Measurements from ENCODE around the gene CMSS1.

The CMSS1 gene

GRCh38 chr3:99990179-99990578, 172.5 kb downstream of the CMSS1 start:
- DNase-seq (ENCODE audit: low read depth in 2 of 2) = no peak

GRCh38 chr3:99997293-99997692, 179.6 kb downstream of the CMSS1 start:
- no peak for DNase-seq (ENCODE audit: low read depth in 2 of 2)

GRCh38 chr3:99999536-99999935, 181.9 kb downstream of the CMSS1 start:
- no peak for DNase-seq (ENCODE audit: low read depth in 2 of 2)

- DNase-seq (ENCODE audit: low read depth in 2 of 2) = no peak
Observed at GRCh38 chr3:100001083-100001482, 183.4 kb downstream of the CMSS1 start.

- DNase-seq (ENCODE audit: low read depth in 2 of 2) = no peak
Observed at GRCh38 chr3:100001526-100002270, 184.0 kb downstream of the CMSS1 start.

- no peak for DNase-seq (ENCODE audit: low read depth in 2 of 2)
Observed at GRCh38 chr3:100002599-100003350, 185.1 kb downstream of the CMSS1 start.

GRCh38 chr3:100003609-100004503, 186.2 kb downstream of the CMSS1 start:
- no peak for DNase-seq (ENCODE audit: low read depth in 2 of 2)

- DNase-seq (ENCODE audit: low read depth in 2 of 2) = no peak
Observed at GRCh38 chr3:100004931-100005330, 187.3 kb downstream of the CMSS1 start.

- no peak for DNase-seq (ENCODE audit: low read depth in 2 of 2)
Observed at GRCh38 chr3:100005665-100006393, 188.2 kb downstream of the CMSS1 start.

GRCh38 chr3:100006570-100007271, 189.1 kb downstream of the CMSS1 start:
- DNase-seq (ENCODE audit: low read depth in 2 of 2) = no peak

- no peak for DNase-seq (ENCODE audit: low read depth in 2 of 2)
Observed at GRCh38 chr3:100007313-100007712, 189.7 kb downstream of the CMSS1 start.

- DNase-seq (ENCODE audit: low read depth in 2 of 2) = no peak
Observed at GRCh38 chr3:100008081-100008698, 190.5 kb downstream of the CMSS1 start.

- DNase-seq (ENCODE audit: low read depth in 2 of 2) = no peak
Observed at GRCh38 chr3:100009276-100010086, 191.8 kb downstream of the CMSS1 start.

GRCh38 chr3:100010087-100010417, 192.4 kb downstream of the CMSS1 start:
- no peak for DNase-seq (ENCODE audit: low read depth in 2 of 2)

- no peak for DNase-seq (ENCODE audit: low read depth in 2 of 2)
Observed at GRCh38 chr3:100018806-100019205, 201.1 kb downstream of the CMSS1 start.

- no peak for DNase-seq (ENCODE audit: low read depth in 2 of 2)
Observed at GRCh38 chr3:100019719-100020118, 202.1 kb downstream of the CMSS1 start.

GRCh38 chr3:100020876-100021644, 203.4 kb downstream of the CMSS1 start:
- no peak for DNase-seq (ENCODE audit: low read depth in 2 of 2)

GRCh38 chr3:100022506-100022905, 204.8 kb downstream of the CMSS1 start:
- no peak for DNase-seq (ENCODE audit: low read depth in 2 of 2)

- no peak for DNase-seq (ENCODE audit: low read depth in 2 of 2)
Observed at GRCh38 chr3:100023150-100023549, 205.5 kb downstream of the CMSS1 start.
